Omental fat pad (tissue), 4 donors: ENCODE measurements around the gene CHFR. TPM values are rescaled to one million over a fixed set of nuclear protein-coding genes. Genes with fewer than 3 reads are reported as not detected.
"Not testable (repeated sequence)": the region's sequence is repeated elsewhere in the genome, so short reads cannot be mapped to it uniquely, and the experiment has no call there.

Experiments used
- ATAC-seq: fragments of 150-250 bp; one replicate; pipeline ENCODE4 v1.9.1; 2016; ENCODE audit warnings: mild to moderate bottlenecking, moderate library complexity; ENCODE audit not compliant: low FRiP score
- DNase-seq: peaks from one replicate; pipeline ENCODE4 v3.0.0-alpha.2; 2019; ENCODE audit warnings: low spot score
- CTCF ChIP-seq, 3 donors: fragments of 450-650 bp; IDR thresholded peaks; one replicate each; pipeline ENCODE4 v1.5.1; 2016 to 2017; ENCODE audit warnings: antibody characterized with exemption in 3 of 3, mild to moderate bottlenecking in 3 of 3, moderate library complexity in 2 of 3
- total RNA-seq, 4 donors: library from RNA; depleted of rRNA; stranded (reverse); fragments of >200 nt; gene quantifications; one replicate each; pipeline ENCODE4 v1.1.0, GENCODE V29; 2016

CHFR gene
- total RNA-seq, 4 donors from 2014 or later: 17.7 to 59.9 (median 34.0) TPM

- no peak for TF ChIP-seq CTCF (IDR thresholded peaks at IDR 0.05)
- no peak for ATAC-seq
- DNase-seq: no peak
Measured at GRCh38 chr12:132804426-132804861, 83.0 kb downstream of the CHFR start.

- DNase-seq (no peak), ATAC-seq (no peak)
- TF ChIP-seq CTCF (IDR thresholded peaks at IDR 0.05): no peak
Measured at GRCh38 chr12:132803888-132804287, 83.5 kb downstream of the CHFR start.

GRCh38 chr12:132803125-132803524 lies 84.3 kb downstream of the CHFR start:
- TF ChIP-seq CTCF (IDR thresholded peaks at IDR 0.05): no peak
- no peak for DNase-seq
- ATAC-seq: no peak

GRCh38 chr12:132801741-132802140 lies 85.7 kb downstream of the CHFR start:
- no peak for DNase-seq
- no peak for ATAC-seq
- TF ChIP-seq CTCF (IDR thresholded peaks at IDR 0.05): no peak

GRCh38 chr12:132798836-132799235 lies 88.6 kb downstream of the CHFR start:
- ATAC-seq: no peak
- no peak for DNase-seq
- no peak for TF ChIP-seq CTCF (IDR thresholded peaks at IDR 0.05)

GRCh38 chr12:132797820-132798570 lies 89.4 kb downstream of the CHFR start:
- DNase-seq (no peak), ATAC-seq (no peak)
- TF ChIP-seq CTCF (IDR thresholded peaks at IDR 0.05): no peak

GRCh38 chr12:132795847-132796246 lies 91.6 kb downstream of the CHFR start:
- no peak for DNase-seq
- TF ChIP-seq CTCF (IDR thresholded peaks at IDR 0.05): no peak
- no peak for ATAC-seq

GRCh38 chr12:132791940-132792339 lies 95.5 kb downstream of the CHFR start:
- not testable (repeated sequence) for ATAC-seq, DNase-seq
